ENCODE measurements around the gene TENM3. TPM values are rescaled to one million over a fixed set of nuclear protein-coding genes. Genes with fewer than 3 reads are reported as not detected.

Gene TENM3
- total and polyA plus RNA-seq, 2 donors (not counting 3 experiments of a cell fraction or from before 2014, with no cell fraction given) = 3.2 to 6.2 TPM

DNA sequence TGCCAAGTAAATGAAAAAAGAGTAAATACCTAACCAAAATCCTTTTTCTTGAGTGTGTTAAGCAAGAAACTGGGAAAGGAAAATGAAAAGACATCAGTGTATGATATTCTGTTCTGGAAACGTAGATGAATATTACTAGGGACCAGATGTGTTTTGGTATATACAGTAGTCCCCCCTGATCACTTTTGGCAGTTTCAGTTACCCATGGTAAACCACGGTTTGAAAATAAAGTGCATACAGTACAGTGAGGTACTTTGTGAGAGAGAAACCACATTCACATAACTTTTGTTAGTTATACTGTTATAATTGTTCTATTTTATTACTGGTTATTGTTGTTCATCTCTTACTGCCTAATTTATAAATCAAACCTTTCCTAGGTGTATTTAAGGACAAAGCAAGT, 250.9 kb downstream of the TENM3 start:
- peaks cover 3% of the 10 kb centered on the region for H3K4me1 ChIP-seq (ENCODE audit: control insufficient read depth, extremely low read depth, insufficient read depth, low read length)
- FAIRE-seq (no peak), DNase-seq (ENCODE audit: low read depth, low spot score) (no peak)
- ChIA-PET CTCF (no interaction called here), POLR2A (no interaction called here)
- TF ChIP-seq GATA2 (IDR thresholded peaks at IDR 0.05; ENCODE audit: insufficient read depth, insufficient read length, low read depth, low read length) (no peak), EZH2 (IDR thresholded peaks at IDR 0.05; ENCODE audit: borderline replicate concordance, low read depth, low read length, severe bottlenecking) (no peak), POLR2A (IDR thresholded peaks at IDR 0.05; ENCODE audit: low read depth, low read length) (no peak), MYC (IDR thresholded peaks at IDR 0.05; ENCODE audit: low read depth, low read length) (no peak), JUN (IDR thresholded peaks at IDR 0.05; ENCODE audit: borderline replicate concordance, insufficient read depth, insufficient read length, low read depth) (no peak), FOS (IDR thresholded peaks at IDR 0.05; ENCODE audit: borderline replicate concordance, insufficient read depth, low read length) (no peak), POLR2AphosphoS5 (IDR thresholded peaks at IDR 0.05; ENCODE audit: insufficient read depth, low read depth, low read length) (no peak)
- TF ChIP-seq, protein P1, sequence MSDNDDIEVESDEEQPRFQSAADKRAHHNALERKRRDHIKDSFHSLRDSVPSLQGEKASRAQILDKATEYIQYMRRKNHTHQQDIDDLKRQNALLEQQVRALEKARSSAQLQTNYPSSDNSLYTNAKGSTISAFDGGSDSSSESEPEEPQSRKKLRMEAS (IDR thresholded peaks at IDR 0.05; ENCODE audit: insufficient read depth, insufficient read length) = no peak
- TF ChIP-seq, protein P2, sequence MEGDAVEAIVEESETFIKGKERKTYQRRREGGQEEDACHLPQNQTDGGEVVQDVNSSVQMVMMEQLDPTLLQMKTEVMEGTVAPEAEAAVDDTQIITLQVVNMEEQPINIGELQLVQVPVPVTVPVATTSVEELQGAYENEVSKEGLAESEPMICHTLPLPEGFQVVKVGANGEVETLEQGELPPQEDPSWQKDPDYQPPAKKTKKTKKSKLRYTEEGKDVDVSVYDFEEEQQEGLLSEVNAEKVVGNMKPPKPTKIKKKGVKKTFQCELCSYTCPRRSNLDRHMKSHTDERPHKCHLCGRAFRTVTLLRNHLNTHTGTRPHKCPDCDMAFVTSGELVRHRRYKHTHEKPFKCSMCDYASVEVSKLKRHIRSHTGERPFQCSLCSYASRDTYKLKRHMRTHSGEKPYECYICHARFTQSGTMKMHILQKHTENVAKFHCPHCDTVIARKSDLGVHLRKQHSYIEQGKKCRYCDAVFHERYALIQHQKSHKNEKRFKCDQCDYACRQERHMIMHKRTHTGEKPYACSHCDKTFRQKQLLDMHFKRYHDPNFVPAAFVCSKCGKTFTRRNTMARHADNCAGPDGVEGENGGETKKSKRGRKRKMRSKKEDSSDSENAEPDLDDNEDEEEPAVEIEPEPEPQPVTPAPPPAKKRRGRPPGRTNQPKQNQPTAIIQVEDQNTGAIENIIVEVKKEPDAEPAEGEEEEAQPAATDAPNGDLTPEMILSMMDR (IDR thresholded peaks at IDR 0.05; ENCODE audit: extremely low read depth in 1 of 2, insufficient read depth in 1 of 2, low read depth in 1 of 2, low read length in 2 of 2) = no peak
- H3K27me3 ChIP-seq (ENCODE audit: control insufficient read depth in 2 of 2, insufficient read depth in 2 of 2, low read length in 2 of 2) = no peaks in the 10 kb centered on the region
- no peak overlapping the region for H3K4me2 ChIP-seq (ENCODE audit: insufficient read depth, low read length)
- H3K27ac ChIP-seq (ENCODE audit: insufficient read depth, low read depth, low read length) = no peak overlapping the region
- no TSS peak for BruUV-seq (replicated peaks)
- no peaks in the 10 kb centered on the region for H3K36me3 ChIP-seq (ENCODE audit: control insufficient read depth in 2 of 2, extremely low read depth in 1 of 2, insufficient read depth in 2 of 2, low read length in 2 of 2)
- H3K9ac ChIP-seq (replicated peaks; ENCODE audit: extremely low read depth, insufficient read depth, low read length) = no peak overlapping the region
- no peak overlapping the region for H3K4me3 ChIP-seq (replicated peaks in 1 of 3; ENCODE audit: insufficient read depth in 1 of 3, low read depth in 1 of 3, low read length in 3 of 3)
- dilution Hi-C loops (cut with MboI; ENCODE audit: extremely low pct_ligation_motif_present, low sequenced_read_pairs) (no loop called here), intact Hi-C loops (cut with micrococcal nuclease) (no loop called here)
- no peaks in the 10 kb centered on the region for H3K9me3 ChIP-seq (replicated peaks; ENCODE audit: control insufficient read depth, insufficient read depth, low read length)
- no peaks in the 10 kb centered on the region for H3K9me1 ChIP-seq (replicated peaks; ENCODE audit: control insufficient read depth, extremely low read depth, insufficient read depth, low read length)
- H2AFZ ChIP-seq (ENCODE audit: low read depth, low read length) = no peak overlapping the region
- no peaks in the 10 kb centered on the region for H4K20me1 ChIP-seq (replicated peaks; ENCODE audit: control insufficient read depth, extremely low read depth, insufficient read depth, low read length)
- H3K79me2 ChIP-seq (ENCODE audit: control insufficient read depth, insufficient read depth, low read length) = no peaks in the 10 kb centered on the region
